Endometrial microvascular endothelial cells (primary cell): ENCODE data around the gene TUBB2B. TPM values are rescaled to one million over a fixed set of nuclear protein-coding genes. Genes with fewer than 3 reads are reported as not detected.
"Not testable (repeated sequence)": the region's sequence is repeated elsewhere in the genome, so short reads cannot be mapped to it uniquely, and the experiment has no call there.

Experiments used
- in situ Hi-C: cut with HindIII; loops from 2 replicates; pipeline ENCODE4 v1.10.0; 2017; ENCODE audit warnings: low sequenced_read_pairs, low pct_unique_long_range_greater_than_20kb; ENCODE audit errors: inconsistent ontology term
- total RNA-seq: library from RNA; depleted of rRNA; stranded (reverse); fragments of >200 nt; gene quantifications from one replicate; pipeline ENCODE4 v1.2.3, GENCODE V29; 2015; ENCODE audit errors: inconsistent ontology term

Gene TUBB2B
- total RNA-seq, 1 donor from 2014 or later: 7.4 TPM

- in situ Hi-C loops: no loop called here
Measured at GRCh38 chr6:3196770-3197169, 30.7 kb downstream of the TUBB2B start.

- in situ Hi-C loops: no loop called here
Measured at GRCh38 chr6:3195695-3196497, 31.6 kb downstream of the TUBB2B start.

- in situ Hi-C loops: no loop called here
Measured at GRCh38 chr6:3195420-3195694, 32.1 kb downstream of the TUBB2B start.

- in situ Hi-C loops: no loop called here
Measured at GRCh38 chr6:3194535-3195419, 32.7 kb downstream of the TUBB2B start.

- in situ Hi-C loops: no loop called here
Measured at GRCh38 chr6:3193102-3193849, 34.2 kb downstream of the TUBB2B start.

GRCh38 chr6:3190779-3191178 is 36.7 kb downstream of the TUBB2B start:
- in situ Hi-C loops: no loop called here

- in situ Hi-C loops: no loop called here
Measured at GRCh38 chr6:3190056-3190455, 37.4 kb downstream of the TUBB2B start.

- in situ Hi-C loops: not testable (repeated sequence)
Measured at GRCh38 chr6:3189192-3189591, 38.3 kb downstream of the TUBB2B start.

GRCh38 chr6:3188262-3188661 is 39.2 kb downstream of the TUBB2B start:
- in situ Hi-C loops: no loop called here

GRCh38 chr6:3186974-3187382 is 40.5 kb downstream of the TUBB2B start:
- in situ Hi-C loops: no loop called here

GRCh38 chr6:3183066-3183465 is 44.4 kb downstream of the TUBB2B start:
- in situ Hi-C loops: no loop called here

- in situ Hi-C loops: no loop called here
Measured at GRCh38 chr6:3181105-3181504, 46.3 kb downstream of the TUBB2B start.

- in situ Hi-C loops: not testable (repeated sequence)
Measured at GRCh38 chr6:3179945-3180344, 47.5 kb downstream of the TUBB2B start.

GRCh38 chr6:3178666-3179065 is 48.8 kb downstream of the TUBB2B start:
- in situ Hi-C loops: not testable (repeated sequence)

- in situ Hi-C loops: no loop called here
Measured at GRCh38 chr6:3176562-3177355, 50.7 kb downstream of the TUBB2B start.

GRCh38 chr6:3175715-3176402 is 51.6 kb downstream of the TUBB2B start:
- in situ Hi-C loops: no loop called here
